Limb (tissue), 2 donors: Measurements from ENCODE around the gene MGAT5B.
"Not testable (repeated sequence)": the region's sequence is repeated elsewhere in the genome, so short reads cannot be mapped to it uniquely, and the experiment has no call there.

Experiments
- DNase-seq, 2 donors: peaks; one replicate each; pipeline ENCODE4 v3.0.0-alpha.2; 2016; ENCODE audit errors: extremely low spot score in 2 of 2

MGAT5B gene

GRCh38 chr17:76868176-76868668 is at the start of gene MGAT5B:
TSS of gene MGAT5B (plus strand) at chr17:76868404. CDS start at chr17:76869030, 626 bp downstream.
- peak; percentile 59 to 91 for DNase-seq

DNA sequence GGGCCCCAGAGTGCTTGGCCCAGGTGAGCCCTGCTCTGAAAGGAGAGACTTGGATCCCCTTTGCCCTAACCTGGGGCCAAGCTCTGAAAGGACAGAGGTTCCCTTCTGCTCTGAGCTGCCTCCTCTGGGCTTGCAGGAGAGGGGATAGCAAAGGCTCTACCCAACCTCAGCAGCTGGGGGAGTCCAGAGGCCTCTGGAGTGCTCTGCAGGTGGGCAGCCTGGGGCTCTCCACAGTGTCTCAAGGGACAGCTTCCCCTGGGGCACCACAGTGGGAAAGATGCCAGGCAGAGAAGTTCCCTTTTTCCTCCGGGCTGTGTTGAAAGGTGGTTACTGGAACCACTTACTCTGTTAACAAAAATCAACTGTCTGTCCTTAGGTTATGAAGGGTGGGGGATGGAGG is 48.2 kb upstream of the MGAT5B start:
- no peak for DNase-seq

DNA sequence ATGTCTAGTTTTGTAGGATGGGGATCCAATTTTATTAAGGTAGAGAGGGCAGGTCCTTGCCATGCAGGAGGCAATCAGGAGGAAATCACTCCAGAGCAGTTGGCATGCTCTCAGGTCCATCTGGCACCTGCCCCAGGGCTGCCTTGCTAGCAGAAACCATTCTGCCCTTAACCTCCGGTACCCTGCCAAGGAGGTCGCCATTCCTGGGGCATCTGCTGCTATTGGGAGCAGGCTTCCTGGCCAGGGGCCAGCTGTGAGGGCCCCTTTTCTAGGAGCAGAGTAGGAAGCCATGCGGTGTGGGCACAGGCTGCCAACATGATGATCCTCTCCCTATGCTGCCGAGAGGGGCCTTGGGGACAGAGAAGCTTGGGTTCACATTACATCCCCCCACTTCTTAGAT is 47.6 kb upstream of the MGAT5B start:
- no peak for DNase-seq

DNA sequence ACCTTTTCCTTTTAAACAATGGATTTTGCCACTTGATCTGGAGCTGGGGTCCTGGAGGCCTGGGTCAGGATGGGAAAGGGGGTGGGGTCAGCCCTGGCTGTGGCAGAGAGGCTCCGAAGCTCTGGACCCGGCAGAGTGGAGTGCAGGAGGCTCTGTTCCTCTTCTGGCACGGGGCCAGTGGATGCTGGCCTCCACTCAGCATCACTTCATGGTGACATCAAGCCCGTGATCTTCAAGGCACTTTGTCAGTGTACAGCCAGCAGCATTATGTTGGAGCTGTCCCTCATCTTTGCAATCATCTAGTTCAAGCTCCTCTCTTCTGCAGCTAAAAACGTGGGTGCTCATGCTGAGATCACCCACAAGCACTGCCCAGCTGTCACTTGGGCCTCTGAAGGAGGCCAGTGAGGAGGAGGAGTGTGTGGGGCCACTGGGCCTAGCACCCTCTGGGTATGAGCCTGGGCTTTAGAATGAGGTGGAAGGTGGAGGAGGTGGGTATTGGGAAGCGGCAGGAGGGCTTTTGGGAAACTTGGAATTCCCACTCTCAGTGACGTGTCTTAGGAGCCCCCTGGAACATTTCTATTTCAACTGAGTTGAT is 45.9 kb upstream of the MGAT5B start:
- no peak for DNase-seq

DNA sequence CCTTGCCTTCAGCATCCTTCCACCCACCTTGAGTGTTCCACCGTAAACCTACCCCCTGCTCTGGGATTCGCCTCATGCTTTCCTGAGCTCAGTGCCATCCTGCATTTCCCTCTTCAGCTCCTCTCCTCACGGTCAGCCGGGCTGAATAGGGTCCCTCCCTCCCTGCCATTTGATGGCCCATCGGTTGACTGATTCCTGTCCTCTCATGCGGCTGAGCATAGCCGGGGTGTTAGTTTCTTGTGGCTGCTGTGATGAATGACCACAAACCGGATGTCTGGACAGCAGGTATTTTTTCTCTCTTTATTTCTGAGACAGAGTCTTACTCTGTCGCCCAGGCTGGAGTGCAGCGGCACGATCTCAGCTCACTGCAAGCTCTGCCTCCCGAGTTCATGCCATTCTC is 44.1 kb upstream of the MGAT5B start:
- no peak for DNase-seq

- DNase-seq: no peak
Observed at GRCh38 chr17:76826330-76827068, 41.7 kb upstream of the MGAT5B start.

GRCh38 chr17:76827736-76828135 is 40.5 kb upstream of the MGAT5B start:
- no peak for DNase-seq

GRCh38 chr17:76830987-76831715 is 37.1 kb upstream of the MGAT5B start:
- DNase-seq: no peak

- DNase-seq: no peak
Observed at GRCh38 chr17:76833034-76833644, 35.1 kb upstream of the MGAT5B start.

DNA sequence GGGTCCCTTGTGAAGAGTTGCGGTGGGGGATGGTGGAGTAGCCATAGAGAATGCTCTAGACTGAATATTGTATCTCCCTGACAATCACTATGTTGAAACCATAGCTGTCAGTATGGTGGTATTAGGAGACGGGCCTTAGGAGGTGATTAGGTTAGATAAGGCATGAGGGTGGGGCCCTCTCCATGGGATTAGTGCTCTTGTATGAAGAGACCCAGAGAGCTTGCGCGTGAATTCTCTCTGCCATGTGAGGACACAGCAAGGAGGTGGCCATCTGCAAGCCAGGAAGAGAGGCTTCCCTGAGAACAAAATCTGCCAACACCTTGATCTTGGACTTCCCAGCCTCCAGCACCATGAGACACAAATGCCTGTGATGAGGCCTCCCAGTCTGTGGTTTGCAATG is 34.5 kb upstream of the MGAT5B start:
- no peak for DNase-seq

DNA sequence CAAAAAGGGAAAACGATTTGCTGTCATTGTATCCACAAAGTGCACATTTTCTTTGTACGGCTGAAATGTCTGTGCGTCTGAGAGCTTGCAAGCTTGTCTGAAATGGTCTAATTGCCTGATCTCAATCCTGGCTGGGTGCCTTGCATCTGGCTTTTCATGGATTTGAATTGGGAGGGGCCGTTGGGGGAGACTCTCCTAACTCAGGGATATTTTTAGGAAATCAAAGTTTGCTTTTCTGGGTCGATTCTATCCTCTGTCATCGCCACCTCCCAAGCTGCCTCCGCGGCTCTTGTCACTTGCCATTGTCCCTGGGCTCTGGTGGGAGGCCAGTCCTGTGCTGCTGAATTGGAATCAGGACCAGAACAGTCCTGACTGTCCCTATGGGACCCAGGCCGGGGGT is 33.3 kb upstream of the MGAT5B start:
- DNase-seq: peak in 1 of 2 donors; percentile 57

GRCh38 chr17:76840443-76840767 is 27.8 kb upstream of the MGAT5B start:
- DNase-seq: no peak

DNA sequence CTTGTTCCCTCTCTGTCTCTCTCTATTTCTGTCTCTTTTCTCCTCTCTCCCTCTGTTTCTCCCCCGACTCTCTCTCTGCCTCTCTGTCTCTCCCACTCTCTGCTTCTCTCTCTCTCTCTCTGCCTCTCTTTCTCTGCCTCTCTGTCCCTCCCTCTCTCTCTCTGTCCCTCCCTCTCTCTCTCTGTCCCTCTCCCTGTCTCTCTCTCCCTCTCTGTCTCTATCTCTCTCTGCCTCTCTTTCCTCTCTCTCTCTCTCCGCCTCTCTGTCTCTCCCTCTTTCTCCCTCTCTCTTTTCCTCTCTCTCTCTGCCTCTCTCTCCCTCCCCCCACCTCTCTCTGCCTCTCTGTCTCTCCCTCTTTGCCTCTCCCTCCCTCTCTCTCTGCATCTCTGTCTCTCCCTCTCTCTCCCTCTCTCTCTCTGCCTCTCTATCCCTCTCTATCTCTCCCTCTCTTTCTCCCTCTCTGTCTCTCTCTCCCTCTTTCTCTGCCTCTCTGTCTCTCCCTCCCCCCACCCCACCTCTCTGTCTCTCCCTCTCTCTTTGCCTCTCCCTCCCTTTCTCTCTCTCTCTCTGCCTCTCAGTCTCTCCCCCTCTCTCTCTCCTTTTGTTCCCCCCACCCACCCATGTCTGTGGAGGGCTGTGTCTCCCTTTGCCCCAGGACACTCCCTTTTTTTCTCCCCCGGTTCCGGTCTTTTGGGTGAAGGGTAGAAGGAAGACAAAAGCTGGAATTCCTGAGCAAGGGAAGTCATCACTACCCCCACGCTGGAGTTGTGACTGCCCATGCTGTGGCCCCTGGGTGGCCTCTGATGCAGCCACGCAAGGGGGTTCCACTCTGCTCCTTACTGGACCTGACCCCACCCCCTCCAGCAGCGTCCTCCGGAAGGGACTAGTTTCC is 27.1 kb upstream of the MGAT5B start:
- DNase-seq: no peak

GRCh38 chr17:76841776-76842405 is 26.3 kb upstream of the MGAT5B start:
- no peak for DNase-seq

GRCh38 chr17:76843068-76843467 is 25.1 kb upstream of the MGAT5B start:
- DNase-seq: not testable (repeated sequence)

GRCh38 chr17:76843703-76844484 is 24.3 kb upstream of the MGAT5B start:
- DNase-seq: no peak

GRCh38 chr17:76844485-76844829 is 23.7 kb upstream of the MGAT5B start:
- no peak for DNase-seq

GRCh38 chr17:76844846-76845245 is 23.4 kb upstream of the MGAT5B start:
- peak in 1 of 2 donors; percentile 27 for DNase-seq

DNA sequence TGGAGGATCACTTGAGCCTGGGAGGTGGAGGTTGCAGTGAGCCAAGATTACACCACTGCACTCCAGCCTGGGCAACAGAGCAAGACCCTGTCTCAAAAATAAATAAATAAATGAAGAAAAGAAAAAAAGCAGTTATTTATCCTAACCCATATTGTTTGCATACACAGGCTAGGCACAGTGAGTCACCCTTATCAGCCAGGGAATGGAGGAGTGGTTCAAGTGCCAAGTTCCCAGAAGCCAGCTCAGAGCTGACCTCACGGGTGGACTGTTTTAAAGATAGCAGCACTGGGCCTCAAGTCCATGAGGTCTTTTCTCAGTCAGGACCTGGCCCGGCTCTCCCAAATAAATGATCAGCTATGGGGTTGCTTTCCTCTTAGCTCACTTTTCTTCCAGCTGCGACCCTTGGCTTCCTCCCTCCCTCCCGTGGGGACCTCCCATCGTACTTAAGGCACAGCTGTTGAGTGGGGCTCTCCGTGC is 22.6 kb upstream of the MGAT5B start:
- no peak for DNase-seq

DNA sequence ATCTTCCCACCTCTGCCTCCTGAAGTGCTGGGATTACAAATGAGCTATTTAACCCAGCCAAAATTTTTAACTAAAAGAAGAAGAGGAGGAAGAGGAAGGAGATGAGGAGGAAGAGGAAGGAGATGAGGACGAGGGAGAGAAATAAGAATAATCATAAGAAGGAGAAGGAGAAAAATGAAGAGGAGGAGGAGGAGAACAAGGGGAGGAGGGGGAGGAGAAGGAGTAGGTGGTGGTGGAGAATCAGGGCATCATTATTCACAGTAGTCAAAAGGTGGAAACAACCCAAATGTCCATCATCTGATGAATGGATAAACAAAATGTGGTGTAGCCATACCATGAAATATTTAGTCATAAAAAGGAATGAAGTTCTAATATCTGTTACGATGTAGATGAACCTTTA is 21.2 kb upstream of the MGAT5B start:
- DNase-seq: no peak
